K562 (cell line): ENCODE data around the gene PPP2R3B. TPM values are rescaled to one million over a fixed set of nuclear protein-coding genes. Genes with fewer than 3 reads are reported as not detected.
A peak's percentile ranks its signal among the peaks of the same experiment; 100 is the strongest.

Experiments
- BDP1 ChIP-seq: IDR thresholded peaks from 3 replicates; pipeline ENCODE4 v1.6.1; 2011; ENCODE audit not compliant: insufficient read length, insufficient read depth
- CCNT2 ChIP-seq: IDR thresholded peaks from 2 replicates; pipeline ENCODE4 v1.6.1; 2011; ENCODE audit warnings: borderline replicate concordance, low read depth, mild to moderate bottlenecking, moderate library complexity, mixed read lengths, low read length; ENCODE audit not compliant: insufficient read length; ENCODE audit errors: extremely low read depth
- GATAD2A ChIP-seq: fragments of 450-650 bp; IDR thresholded peaks from 2 replicates; pipeline ENCODE4 v1.6.1; 2017
- HMGXB4 ChIP-seq: sonication (generic); formaldehyde crosslinking; IDR thresholded peaks from 2 replicates; pipeline ENCODE4 v1.8.1; 2023; ENCODE audit warnings: mild to moderate bottlenecking, missing genetic modification reagents
- HSF4 ChIP-seq: fragments of 250-450 bp; sonication (Bioruptor Pico); IDR thresholded peaks from 2 replicates; pipeline ENCODE4 v2.1.2; 2022; ENCODE audit warnings: mild to moderate bottlenecking, moderate library complexity, borderline replicate concordance
- IFI16 ChIP-seq: fragments of 250-450 bp; sonication (Bioruptor Pico); IDR thresholded peaks from 2 replicates; pipeline ENCODE4 v2.1.2; 2022; ENCODE audit warnings: mild to moderate bottlenecking, inconsistent platforms
- ILF3 ChIP-seq: fragments of 450-650 bp; IDR thresholded peaks from 2 replicates; pipeline ENCODE4 v1.6.1; 2018; ENCODE audit warnings: antibody characterized with exemption, mild to moderate bottlenecking, moderate library complexity, borderline replicate concordance
- ILK ChIP-seq: fragments of 450-650 bp; IDR thresholded peaks from 2 replicates; pipeline ENCODE4 v1.6.1; 2016; ENCODE audit warnings: missing genetic modification characterization, low read depth, mild to moderate bottlenecking, missing compliant biosample characterization, moderate library complexity, borderline replicate concordance
- KLF6 ChIP-seq: fragments of 250-450 bp; sonication (Bioruptor Pico); IDR thresholded peaks from 2 replicates; pipeline ENCODE4 v1.4.0; 2020; ENCODE audit warnings: mild to moderate bottlenecking, moderate library complexity, borderline replicate concordance
- NCOA4 ChIP-seq: fragments of 450-650 bp; IDR thresholded peaks from 2 replicates; pipeline ENCODE4 v1.6.1; 2018; ENCODE audit warnings: mild to moderate bottlenecking; ENCODE audit not compliant: partially characterized antibody
- NFATC3 ChIP-seq: fragments of 450-650 bp; IDR thresholded peaks from 2 replicates; pipeline ENCODE4 v1.6.1; 2017; ENCODE audit warnings: mild to moderate bottlenecking
- RBM15 ChIP-seq: fragments of 200-400 bp; formaldehyde crosslinking; IDR thresholded peaks from 2 replicates; pipeline ENCODE4 v1.6.1; 2018; ENCODE audit warnings: mild to moderate bottlenecking, low read length, moderate library complexity; ENCODE audit not compliant: insufficient read depth
- SAP30 ChIP-seq: fragments of 200-600 bp; sonication (generic); IDR thresholded peaks from 2 replicates; pipeline ENCODE4 v1.6.1; 2012; ENCODE audit warnings: borderline replicate concordance, low read depth, mild to moderate bottlenecking, moderate library complexity, low read length, control low read depth, inconsistent platforms; ENCODE audit not compliant: insufficient read depth, poor library complexity, severe bottlenecking
- TGIF2 ChIP-seq: sonication (generic); formaldehyde crosslinking; IDR thresholded peaks from 2 replicates; pipeline ENCODE4 v1.8.1; 2022; ENCODE audit warnings: mild to moderate bottlenecking, missing genetic modification reagents, moderate library complexity
- TOE1 ChIP-seq, 2 experiments: fragments of 450-650 bp in 1 of 2; sonication (generic) in 1 of 2; formaldehyde crosslinking in 1 of 2; IDR thresholded peaks; 2 replicates each; pipeline versions ENCODE4 v1.7.1 to v1.8.0; 2016 to 2022; ENCODE audit warnings: borderline replicate concordance in 2 of 2, mild to moderate bottlenecking in 2 of 2, antibody characterized with exemption in 1 of 2, inconsistent platforms in 1 of 2, low read depth in 1 of 2, missing genetic modification reagents in 1 of 2, moderate library complexity in 1 of 2
- ZEB2 ChIP-seq: fragments of 450-650 bp; IDR thresholded peaks from 2 replicates; pipeline ENCODE4 v1.6.1; 2016
- ZNF124 ChIP-seq: sonication (generic); formaldehyde crosslinking; IDR thresholded peaks from 2 replicates; pipeline ENCODE4 v1.8.1; 2022; ENCODE audit warnings: missing genetic modification reagents
- ZNF77 ChIP-seq: fragments of 250-450 bp; sonication (Bioruptor Pico); IDR thresholded peaks from 2 replicates; pipeline ENCODE4 v1.5.0; 2020
- polyA plus RNA-seq, 8 experiments: library from polyadenylated mRNA; depleted of rRNA in 4 of 8; stranded (reverse) in 5 of 8; unstranded in 3 of 8; fragments of >200 nt; fragmentation: Nextera tagmentation in 2 of 8; fragmentation: Illumina TruSeq in 1 of 8; extraction: Ambion mirVana in 2 of 8; extraction: Trizol in 1 of 8; gene quantifications; 2 replicates each; pipeline versions ENCODE4 v1.2.1 to v1.2.3, GENCODE V29; 2011 to 2014; ENCODE audit warnings: inconsistent platforms in 1 of 8, missing spikeins in 1 of 8
- total RNA-seq, 7 experiments: library from RNA; depleted of rRNA in 6 of 7; stranded (reverse); fragments of >200 nt in 6 of 7; fragmentation: Illumina TruSeq in 2 of 7; extraction: Trizol in 2 of 7; gene quantifications; 2 replicates each; pipeline versions ENCODE4 v1.2.1 to v1.2.3, GENCODE V29; 2011 to 2021; ENCODE audit warnings: low replicate concordance in 1 of 7
- TF ChIP-seq, protein P1 (sequence below): fragments of 450-650 bp; IDR thresholded peaks from 2 replicates; pipeline ENCODE4 v1.6.1; 2016; ENCODE audit warnings: borderline replicate concordance
- TF ChIP-seq, protein P2 (sequence below), 2 experiments: fragments of 450-650 bp in 1 of 2; IDR thresholded peaks; 2 replicates each; pipeline ENCODE4 v1.6.1; 2011 to 2017; ENCODE audit warnings: low read depth in 2 of 2, antibody characterized with exemption in 1 of 2, borderline replicate concordance in 1 of 2, low read length in 1 of 2, mild to moderate bottlenecking in 1 of 2, mixed read lengths in 1 of 2; ENCODE audit not compliant: control insufficient read depth in 1 of 2

Gene PPP2R3B
- total and polyA plus RNA-seq, 9 of the 15 experiments (the other 6 are each of a cell fraction or from before 2014, with no cell fraction given): 0.04 to 18.2 (median 8.2) TPM; not detected in 1

- TF ChIP-seq, protein P1, sequence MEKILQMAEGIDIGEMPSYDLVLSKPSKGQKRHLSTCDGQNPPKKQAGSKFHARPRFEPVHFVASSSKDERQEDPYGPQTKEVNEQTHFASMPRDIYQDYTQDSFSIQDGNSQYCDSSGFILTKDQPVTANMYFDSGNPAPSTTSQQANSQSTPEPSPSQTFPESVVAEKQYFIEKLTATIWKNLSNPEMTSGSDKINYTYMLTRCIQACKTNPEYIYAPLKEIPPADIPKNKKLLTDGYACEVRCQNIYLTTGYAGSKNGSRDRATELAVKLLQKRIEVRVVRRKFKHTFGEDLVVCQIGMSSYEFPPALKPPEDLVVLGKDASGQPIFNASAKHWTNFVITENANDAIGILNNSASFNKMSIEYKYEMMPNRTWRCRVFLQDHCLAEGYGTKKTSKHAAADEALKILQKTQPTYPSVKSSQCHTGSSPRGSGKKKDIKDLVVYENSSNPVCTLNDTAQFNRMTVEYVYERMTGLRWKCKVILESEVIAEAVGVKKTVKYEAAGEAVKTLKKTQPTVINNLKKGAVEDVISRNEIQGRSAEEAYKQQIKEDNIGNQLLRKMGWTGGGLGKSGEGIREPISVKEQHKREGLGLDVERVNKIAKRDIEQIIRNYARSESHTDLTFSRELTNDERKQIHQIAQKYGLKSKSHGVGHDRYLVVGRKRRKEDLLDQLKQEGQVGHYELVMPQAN: no peak
- TF ChIP-seq GATAD2A: no peak
- no peak for TF ChIP-seq KLF6 (CRISPR knock-in tag)
- TF ChIP-seq ILF3: no peak
- TF ChIP-seq TGIF2 (CRISPR knock-in tag): no peak
- no peak for TF ChIP-seq ZNF124 (CRISPR knock-in tag)
- no peak for TF ChIP-seq NCOA4
- peak; percentile 96 for TF ChIP-seq TOE1 (IDR thresholded peaks at IDR 0.05; ENCODE audit: borderline replicate concordance)
- no peak for TF ChIP-seq TOE1 (CRISPR knock-in tag; IDR thresholded peaks at IDR 0.05; ENCODE audit: borderline replicate concordance, low read depth)
- no peak for TF ChIP-seq SAP30
- TF ChIP-seq ILK (tag): no peak
- no peak for TF ChIP-seq IFI16
- no peak for TF ChIP-seq HMGXB4 (CRISPR knock-in tag)
- TF ChIP-seq CCNT2: peak; percentile 83
- no peak for TF ChIP-seq NFATC3
- TF ChIP-seq, protein P2, sequence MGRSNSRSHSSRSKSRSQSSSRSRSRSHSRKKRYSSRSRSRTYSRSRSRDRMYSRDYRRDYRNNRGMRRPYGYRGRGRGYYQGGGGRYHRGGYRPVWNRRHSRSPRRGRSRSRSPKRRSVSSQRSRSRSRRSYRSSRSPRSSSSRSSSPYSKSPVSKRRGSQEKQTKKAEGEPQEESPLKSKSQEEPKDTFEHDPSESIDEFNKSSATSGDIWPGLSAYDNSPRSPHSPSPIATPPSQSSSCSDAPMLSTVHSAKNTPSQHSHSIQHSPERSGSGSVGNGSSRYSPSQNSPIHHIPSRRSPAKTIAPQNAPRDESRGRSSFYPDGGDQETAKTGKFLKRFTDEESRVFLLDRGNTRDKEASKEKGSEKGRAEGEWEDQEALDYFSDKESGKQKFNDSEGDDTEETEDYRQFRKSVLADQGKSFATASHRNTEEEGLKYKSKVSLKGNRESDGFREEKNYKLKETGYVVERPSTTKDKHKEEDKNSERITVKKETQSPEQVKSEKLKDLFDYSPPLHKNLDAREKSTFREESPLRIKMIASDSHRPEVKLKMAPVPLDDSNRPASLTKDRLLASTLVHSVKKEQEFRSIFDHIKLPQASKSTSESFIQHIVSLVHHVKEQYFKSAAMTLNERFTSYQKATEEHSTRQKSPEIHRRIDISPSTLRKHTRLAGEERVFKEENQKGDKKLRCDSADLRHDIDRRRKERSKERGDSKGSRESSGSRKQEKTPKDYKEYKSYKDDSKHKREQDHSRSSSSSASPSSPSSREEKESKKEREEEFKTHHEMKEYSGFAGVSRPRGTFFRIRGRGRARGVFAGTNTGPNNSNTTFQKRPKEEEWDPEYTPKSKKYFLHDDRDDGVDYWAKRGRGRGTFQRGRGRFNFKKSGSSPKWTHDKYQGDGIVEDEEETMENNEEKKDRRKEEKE (IDR thresholded peaks at IDR 0.05; ENCODE audit: borderline replicate concordance in 1 of 2, control insufficient read depth in 1 of 2, low read depth in 2 of 2, low read length in 1 of 2): no peak
- no peak for TF ChIP-seq RBM15
- no peak for TF ChIP-seq ZEB2
- TF ChIP-seq HSF4 (CRISPR knock-in tag): no peak
- no peak for TF ChIP-seq ZNF77 (CRISPR knock-in tag)
- TF ChIP-seq BDP1: no peak
Measured at GRCh38 chrX:318739-319578, 67.7 kb downstream of the PPP2R3B start, which contains the start of gene GTPBP6 (continued).
